ENCODE data around the gene CA12.
"Not testable (repeated sequence)": the region's sequence is repeated elsewhere in the genome, so short reads cannot be mapped to it uniquely, and the experiment has no call there.

CA12 gene

GRCh38 chr15:63381301-63382204 lies at the start of gene CA12:
TSS of gene CA12 (minus strand) at chr15:63381846. CDS start at chr15:63381720, 126 bp downstream.
- no peak for DNase-seq

GRCh38 chr15:63430766-63431451 lies 49.3 kb upstream of the CA12 start:
- no peak for DNase-seq

GRCh38 chr15:63426552-63426951 lies 44.9 kb upstream of the CA12 start:
- DNase-seq = no peak

GRCh38 chr15:63425426-63425985 lies 43.9 kb upstream of the CA12 start:
- DNase-seq = no peak

- no peak for DNase-seq
These were observed 41.4 kb upstream of the CA12 start for GRCh38 chr15:63422891-63423590.

GRCh38 chr15:63421433-63421832 lies 39.8 kb upstream of the CA12 start:
- no peak for DNase-seq

GRCh38 chr15:63420333-63420747 lies 38.7 kb upstream of the CA12 start:
- no peak for DNase-seq

GRCh38 chr15:63418811-63419210 lies 37.2 kb upstream of the CA12 start:
- DNase-seq = no peak

GRCh38 chr15:63417721-63418120 lies 36.1 kb upstream of the CA12 start:
- no peak for DNase-seq

GRCh38 chr15:63417274-63417673 lies 35.6 kb upstream of the CA12 start:
- not testable (repeated sequence) for DNase-seq

GRCh38 chr15:63414474-63415120 lies 33.0 kb upstream of the CA12 start:
- no peak for DNase-seq

GRCh38 chr15:63412551-63412950 lies 30.9 kb upstream of the CA12 start:
- DNase-seq = no peak

GRCh38 chr15:63411866-63412265 lies 30.2 kb upstream of the CA12 start:
- no peak for DNase-seq

- no peak for DNase-seq
These were observed 27.5 kb upstream of the CA12 start for GRCh38 chr15:63409179-63409578.

- DNase-seq = no peak
These were observed 26.9 kb upstream of the CA12 start for GRCh38 chr15:63408524-63408923.

- no peak for DNase-seq
These were observed 26.0 kb upstream of the CA12 start for GRCh38 chr15:63407612-63408011.

- no peak for DNase-seq
These were observed 24.2 kb upstream of the CA12 start for GRCh38 chr15:63405683-63406390.

GRCh38 chr15:63405159-63405558 lies 23.5 kb upstream of the CA12 start:
- no peak for DNase-seq

- DNase-seq = no peak
These were observed 21.8 kb upstream of the CA12 start for GRCh38 chr15:63403254-63403945.

- no peak for DNase-seq
These were observed 21.0 kb upstream of the CA12 start for GRCh38 chr15:63402498-63403253.
